CD4-positive, alpha-beta T cell treated with Interleukin-6 for 4 hours (primary cell): ENCODE measurements around the gene PAAF1.
"Not testable (repeated sequence)": the region's sequence is repeated elsewhere in the genome, so short reads cannot be mapped to it uniquely, and the experiment has no call there.

Experiments
- DNase-seq: peaks from one replicate; pipeline ENCODE4 v3.0.0-alpha.2; 2020; ENCODE audit warnings: mixed read lengths

PAAF1 gene, protein sequence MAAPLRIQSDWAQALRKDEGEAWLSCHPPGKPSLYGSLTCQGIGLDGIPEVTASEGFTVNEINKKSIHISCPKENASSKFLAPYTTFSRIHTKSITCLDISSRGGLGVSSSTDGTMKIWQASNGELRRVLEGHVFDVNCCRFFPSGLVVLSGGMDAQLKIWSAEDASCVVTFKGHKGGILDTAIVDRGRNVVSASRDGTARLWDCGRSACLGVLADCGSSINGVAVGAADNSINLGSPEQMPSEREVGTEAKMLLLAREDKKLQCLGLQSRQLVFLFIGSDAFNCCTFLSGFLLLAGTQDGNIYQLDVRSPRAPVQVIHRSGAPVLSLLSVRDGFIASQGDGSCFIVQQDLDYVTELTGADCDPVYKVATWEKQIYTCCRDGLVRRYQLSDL

DNA sequence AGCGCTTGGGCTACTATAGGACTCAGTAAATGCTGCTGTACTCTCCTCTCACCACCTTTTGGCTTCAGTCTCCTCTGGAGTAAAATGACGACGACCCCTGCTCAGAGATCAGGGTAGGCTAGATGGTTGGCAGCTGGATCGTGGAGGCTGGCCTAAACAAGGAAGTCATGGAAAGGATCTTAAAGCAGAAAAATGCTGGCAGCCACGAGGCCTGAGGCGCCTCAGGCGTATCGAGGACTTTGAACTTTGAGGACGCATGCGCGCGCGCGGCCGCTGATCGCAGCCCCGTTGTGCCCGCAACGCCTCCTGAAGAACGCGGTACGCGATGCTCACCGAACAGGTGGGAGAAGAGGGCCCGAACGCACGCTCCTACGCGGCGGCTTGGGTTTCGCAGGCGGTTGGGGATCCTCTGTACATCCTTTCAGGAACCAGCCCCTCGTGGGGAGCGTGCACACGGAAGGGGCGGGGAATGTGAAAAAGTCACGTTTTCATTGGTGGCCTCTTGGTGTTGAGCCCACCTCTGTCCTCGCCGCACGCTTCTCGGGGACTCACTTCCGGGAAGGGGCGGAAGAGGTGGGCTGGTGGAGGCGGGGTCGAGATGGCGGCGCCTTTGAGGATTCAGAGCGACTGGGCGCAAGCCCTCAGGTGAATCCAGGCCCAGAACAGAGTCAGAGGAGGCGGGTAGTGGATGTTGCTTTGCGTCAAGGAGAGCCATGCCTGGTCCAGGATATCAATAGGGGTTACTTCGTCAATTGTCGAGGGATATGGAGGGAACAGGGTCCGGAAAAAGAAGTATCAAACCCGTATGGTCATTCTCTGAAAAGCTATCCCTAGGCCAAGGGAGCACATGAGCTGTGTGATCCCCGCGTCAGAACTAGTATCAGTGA lies at the start of gene PAAF1, which contains the start of gene COA4:
Gene PAAF1 (plus strand): TSS at position 576 of the 887 bp plus-strand sequence. CDS start 23 bp downstream, at position 599.
Gene COA4 (minus strand): TSS at position 423 of the 887 bp plus-strand sequence. CDS start 3,468 bp downstream, outside the sequence.
- peak; percentile 95 for DNase-seq

DNA sequence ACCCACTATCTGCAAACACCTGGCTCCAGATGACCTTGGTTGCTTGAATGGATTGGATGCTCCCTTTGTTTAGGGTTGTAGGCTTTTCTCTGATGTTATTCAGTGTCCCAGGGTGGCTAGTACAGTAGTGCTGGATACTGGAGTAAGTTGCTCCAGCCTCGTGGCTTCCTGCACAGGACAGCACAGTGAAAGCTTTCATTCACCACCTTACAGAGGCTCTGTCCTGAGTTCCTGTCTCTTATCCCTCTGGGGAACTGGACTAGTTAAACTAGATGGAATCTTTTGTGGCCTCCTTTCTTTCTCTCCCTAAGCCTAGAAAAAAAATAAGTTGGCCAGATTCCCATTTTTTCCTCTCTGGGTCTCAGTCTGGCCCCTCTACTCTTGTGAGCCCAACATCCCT lies 46.5 kb upstream of the PAAF1 start:
- DNase-seq: no peak

DNA sequence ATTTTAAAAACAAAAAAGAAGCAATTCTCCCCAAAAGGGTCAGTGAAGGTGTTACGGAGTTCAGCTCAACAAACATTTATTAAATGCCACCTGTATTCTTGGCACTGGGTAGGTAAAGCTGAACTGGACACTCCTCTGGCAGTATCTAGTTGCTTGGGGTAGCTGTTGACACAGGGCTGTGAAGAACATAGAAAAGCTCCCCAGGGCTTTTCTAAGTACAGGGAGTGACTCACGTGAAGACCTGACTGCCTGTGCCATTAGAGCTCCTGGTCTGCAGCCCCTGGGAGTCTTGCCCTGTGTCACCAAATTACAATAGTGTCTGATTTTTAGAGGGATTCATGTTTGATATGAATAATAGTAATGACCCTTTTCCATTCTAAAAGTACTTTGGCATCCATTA lies 43.7 kb upstream of the PAAF1 start:
- no peak for DNase-seq

DNA sequence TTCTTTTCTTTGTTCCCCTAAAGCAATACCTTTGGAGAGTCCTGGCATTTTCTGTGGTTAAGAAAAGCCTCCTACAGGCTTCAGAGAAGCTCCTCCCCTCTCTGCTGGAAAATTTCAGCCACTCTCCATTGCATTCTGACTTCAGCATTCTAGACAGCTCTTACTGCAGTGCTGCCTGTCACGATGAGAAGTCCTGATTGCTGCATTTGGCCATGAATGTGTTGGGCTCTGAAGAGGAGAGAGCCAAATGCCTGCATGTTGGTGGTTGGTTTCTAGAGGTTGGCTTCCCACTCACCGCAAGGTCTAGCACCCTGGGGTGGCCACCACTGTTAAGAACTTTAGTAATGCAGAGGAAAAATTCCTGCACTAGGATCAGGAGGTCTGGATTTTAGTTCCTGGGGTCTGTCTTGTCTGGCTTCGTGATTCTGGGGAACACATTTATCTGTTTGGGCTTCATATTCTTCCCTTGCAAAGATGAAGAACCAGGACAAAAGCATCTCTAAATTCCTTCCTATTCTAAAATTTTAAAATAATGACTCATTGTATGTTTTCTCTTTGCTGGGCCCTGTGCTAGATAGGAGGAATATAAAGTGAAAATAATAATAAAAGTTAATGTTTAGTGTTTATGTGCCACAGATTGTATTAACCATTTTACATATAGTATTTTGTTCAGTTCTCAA lies 38.2 kb upstream of the PAAF1 start:
- no peak for DNase-seq

DNA sequence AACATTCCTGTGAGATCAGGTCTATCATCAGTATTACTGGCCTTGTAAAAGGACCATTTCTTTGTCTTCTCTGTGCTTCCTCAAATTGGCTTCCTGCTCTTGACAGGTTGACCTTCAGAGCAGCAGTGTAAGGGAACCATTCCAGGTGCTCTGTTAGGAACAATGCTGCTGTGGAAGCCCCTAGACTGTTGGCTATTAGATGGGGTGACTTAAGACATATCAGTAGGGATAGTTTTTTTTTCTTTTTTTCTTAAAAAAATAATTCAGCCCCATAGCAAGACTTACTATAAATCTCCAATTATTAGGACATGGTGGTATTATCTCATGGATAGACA lies 37.7 kb upstream of the PAAF1 start:
- no peak for DNase-seq

DNA sequence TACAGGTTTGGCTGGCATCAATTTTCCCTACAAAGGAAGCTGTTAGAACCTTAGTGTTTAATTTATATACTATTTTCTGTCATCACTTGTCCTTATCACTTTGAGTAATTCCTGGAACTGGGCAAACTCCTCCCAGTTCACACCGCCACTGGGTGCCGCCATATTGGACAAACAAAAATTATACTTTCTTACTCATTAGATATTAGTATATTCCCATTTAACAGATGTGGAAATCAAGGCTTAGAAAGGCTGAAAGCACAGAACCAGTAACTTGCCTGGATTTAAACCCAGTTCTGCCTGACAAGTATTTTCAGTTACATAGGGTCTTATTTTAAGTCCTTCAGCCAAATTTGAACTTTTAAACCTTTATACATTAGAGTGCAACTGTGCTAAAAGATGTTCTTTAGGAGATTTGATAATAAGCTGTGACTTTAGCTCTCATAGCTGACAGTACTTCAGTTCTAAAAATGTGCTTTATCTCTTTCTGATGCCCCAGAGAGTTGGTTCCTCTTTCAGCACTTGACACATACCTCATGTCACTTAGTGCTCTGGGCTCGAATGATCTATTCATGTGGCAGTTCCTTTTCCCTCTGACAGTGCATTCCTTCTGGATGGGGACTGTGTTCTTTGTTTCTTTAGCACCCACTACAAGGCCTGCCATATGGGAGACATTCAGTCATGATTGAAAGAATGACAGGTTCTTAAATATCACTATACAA lies 25.6 kb upstream of the PAAF1 start:
- no peak for DNase-seq

DNA sequence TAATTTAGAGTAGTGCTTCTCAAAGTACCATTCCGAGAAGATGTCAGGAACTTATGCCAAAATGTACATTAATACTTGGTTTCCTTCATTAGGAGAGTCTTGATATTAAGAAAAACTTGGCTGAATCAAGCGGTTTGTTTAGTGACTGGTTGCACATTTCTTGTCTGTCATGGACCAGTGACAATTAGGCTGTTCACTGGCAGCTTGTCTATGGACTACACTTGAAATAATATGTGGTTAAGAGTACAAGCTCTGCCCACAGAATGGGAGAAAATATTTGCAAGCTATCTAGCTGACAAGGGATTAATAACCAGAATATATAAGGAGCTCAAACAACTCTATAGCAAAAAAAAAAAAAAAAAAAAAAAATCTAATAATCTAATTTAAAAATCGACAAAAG lies 24.8 kb upstream of the PAAF1 start:
- DNase-seq: no peak

DNA sequence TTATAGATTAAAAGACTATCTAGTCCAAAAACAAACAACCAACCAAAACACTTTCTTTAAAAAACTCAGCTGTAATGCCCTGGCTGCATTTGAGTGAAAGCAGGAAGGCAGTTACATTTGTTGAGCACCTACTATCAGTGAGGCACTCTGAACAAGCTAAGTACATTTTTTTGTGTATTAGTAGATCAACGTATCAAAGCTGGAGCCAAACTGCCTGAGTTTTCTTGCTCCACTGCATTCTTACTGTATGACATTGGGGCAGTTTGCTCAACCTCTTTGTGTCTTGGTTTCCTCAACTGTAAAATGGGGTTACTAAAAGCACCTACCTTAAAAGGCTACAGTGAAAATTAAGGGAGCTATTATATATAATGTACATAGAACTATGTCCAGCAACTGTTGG lies 22.1 kb upstream of the PAAF1 start:
- no peak for DNase-seq

DNA sequence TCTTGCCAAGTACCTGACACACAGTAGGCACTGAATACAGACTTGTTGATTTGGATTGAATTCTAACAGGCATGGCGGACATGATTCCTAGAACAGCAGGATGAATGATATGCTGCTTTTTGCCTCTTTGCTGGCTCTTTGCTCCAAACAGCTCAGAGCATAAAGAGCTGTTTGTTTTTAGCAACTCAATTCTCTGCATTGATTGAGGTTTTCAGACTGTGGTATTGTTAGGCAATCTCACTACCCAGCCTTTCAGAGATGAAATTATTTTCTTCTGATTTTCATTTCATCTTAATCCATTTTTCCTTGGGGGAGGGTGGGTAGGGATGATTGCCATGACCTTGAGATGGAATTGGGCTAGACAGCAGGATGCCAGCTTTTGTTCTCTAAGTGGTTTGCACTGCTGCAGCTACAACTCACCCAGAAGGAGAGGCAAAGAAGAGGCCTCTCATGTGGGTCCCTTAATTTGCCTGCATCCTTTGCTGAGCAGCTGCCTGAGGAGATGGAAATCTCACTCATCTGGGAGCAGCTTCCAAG lies 20.7 kb upstream of the PAAF1 start:
- no peak for DNase-seq

DNA sequence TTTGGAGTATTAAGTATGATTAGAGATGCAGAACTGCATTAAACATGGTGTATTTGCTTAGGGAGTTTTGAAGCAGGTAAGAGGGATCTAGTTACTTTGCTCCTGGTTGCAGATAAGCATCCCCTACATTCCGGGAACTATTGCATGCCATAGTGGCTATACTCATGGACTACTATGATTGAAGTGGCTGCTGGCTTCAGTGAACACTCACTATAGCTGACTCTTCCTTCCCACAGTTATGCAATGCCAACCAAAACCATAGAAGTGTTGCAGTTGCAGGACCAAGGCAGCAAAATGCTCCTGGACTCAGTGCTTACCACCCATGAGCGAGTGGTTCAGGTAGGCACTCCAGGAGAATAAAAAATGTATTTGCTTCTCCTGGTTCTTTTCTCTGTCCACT lies 17.1 kb upstream of the PAAF1 start:
- DNase-seq: no peak

DNA sequence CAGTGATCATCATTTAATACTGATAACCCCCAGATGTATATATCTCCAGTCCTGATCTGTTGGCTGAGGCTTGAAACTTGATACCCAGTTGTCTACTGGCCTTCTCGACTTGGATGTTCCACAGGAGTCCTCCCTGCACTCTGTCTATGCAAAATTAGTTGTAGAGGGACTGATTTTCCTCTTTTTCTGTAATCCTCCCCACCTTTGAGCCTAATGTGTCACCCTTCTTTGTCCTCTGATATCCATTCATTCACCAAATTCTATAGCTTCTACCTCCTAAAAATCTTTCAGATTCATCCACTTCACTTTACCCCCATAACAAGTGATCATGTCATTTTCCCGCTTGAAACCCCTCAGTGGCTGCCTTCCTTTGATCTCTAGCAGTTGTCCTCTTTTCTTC lies 16.6 kb upstream of the PAAF1 start:
- no peak for DNase-seq

DNA sequence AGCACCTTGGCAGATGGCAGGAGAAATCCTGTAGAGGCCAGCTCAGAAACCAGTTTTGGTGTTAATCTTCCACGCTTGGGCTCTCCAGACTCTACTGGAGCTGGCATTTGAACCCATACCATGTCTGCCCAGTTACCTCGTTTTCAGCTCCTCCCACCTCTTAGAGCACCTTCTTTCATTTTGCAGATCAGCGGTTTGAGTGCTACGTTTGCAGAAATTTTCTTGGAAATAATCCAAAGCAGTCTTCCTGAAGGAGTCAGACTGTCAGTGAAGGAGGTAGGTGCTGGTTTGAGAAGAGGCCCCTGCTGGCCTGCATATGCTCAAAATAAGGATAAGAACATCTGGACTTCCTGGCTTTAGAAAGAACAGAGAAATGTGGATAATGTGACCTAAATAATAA lies 13.8 kb upstream of the PAAF1 start:
- no peak for DNase-seq

DNA sequence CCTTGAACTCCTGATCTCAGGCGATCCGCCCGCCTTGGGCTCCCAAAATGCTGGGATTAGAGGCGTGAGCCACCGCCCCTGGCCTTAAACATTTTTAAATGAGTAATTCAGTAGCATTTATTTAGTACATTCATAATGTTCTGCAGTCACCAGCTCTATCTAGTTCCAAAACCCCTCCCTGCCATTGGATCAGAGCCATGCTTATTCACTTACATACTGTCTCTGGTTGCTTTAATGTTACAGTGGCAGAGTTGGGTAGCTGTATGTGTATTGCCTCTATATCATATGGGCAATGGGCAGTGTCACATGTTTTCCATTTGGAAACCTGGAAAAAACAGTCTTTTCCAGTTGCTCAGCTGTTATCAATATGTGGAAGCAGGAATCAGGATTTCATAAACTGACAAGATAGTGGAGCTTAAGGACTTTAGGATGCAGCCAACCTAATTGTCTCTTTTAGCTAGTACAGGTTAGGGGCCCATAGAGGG lies 10.7 kb upstream of the PAAF1 start:
- no peak for DNase-seq

DNA sequence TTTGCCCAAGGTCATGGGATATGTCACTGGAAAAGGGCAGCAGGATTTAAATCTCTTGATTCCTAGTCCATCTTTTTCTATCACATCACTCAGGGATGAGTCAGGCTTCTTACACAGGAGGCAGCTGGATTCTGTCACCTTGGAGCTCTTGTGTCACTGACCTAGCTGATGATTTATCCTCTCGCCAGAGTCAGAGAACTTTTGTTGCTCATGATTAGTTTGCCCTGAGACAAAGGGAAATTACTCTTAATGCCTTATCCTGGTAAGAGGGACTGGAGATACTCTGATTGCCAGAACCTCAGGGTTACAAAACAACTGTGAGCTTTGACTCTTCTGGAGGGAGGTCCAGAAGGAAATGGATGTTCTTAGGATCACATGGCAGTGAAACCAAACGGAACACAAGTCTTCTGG lies 10.2 kb upstream of the PAAF1 start:
- no peak for DNase-seq

DNA sequence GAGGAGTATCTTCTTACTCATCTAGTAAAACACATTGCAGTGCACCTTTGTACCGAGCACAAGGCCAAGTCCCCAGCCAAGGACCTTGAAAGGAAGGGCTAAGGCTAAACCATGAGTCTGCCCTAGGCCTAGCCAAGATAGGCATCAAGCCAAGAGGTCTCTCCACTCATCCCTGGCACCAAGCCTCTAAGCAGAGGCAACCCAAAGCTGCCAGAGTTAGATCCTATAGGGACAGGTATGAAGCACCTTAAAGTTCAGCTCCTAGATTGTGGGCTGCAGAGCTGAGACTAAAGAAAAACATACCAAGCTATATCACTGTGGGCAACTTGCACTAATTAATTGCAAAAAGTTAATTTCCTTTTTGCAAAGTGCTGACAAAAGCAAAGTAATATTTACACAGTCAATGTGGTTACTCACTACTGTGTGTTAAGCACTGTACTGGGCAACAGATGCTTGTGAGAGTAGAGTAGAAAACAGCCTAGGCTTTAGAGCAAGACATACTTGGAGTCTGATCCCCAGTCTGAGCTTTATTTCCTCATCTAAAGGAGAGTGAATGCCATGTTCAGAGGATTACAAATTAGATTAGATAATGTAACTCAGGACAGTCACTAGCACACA lies 7.4 kb upstream of the PAAF1 start:
- no peak for DNase-seq

DNA sequence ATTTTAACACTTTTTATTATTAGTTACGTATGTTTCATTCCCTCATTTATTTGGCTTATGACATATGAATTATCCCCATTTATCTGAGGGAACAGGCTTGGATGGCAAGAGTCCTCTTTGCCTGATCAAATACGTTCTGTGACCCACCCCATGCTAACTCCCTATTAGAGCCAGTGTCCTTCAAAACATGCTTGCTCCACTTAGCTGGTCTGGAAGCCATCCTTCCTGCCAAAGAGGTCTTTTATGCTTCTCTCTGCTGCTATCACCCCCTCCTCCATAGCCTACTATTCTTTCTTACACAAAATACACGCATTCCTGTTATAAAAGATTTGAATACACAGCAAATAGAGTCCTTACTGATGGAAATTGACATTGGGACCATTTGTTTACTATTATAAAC lies 6.5 kb upstream of the PAAF1 start:
- DNase-seq: no peak

DNA sequence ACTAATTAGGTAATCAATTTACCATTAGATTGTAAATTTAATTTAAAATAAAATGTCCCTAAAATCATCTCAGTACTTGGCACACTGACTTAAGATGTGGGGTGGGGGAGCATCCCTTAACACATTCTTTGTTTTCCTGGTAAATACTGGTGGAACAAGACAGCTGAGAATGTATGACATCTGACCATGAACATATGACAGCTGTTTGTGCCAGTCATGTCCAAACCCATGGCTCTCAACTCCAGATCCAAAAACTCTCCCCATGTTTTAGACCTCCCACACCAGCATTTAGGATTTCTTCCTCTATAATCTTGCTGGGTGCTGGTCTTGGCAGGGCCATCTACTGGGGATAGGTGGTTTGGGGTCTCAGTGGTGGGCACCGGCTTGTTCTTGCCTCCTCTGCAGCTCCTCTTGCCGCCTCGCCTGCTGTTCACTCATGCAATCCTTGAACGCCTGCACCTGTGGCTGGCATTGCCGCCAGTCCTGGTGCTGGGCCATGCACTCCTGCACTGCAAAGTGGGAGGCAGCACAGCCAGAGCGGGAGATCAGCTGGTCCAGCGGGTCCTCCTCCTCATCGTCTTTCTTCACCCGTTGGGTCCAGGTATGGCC lies 3.9 kb upstream of the PAAF1 start:
- no peak for DNase-seq

DNA sequence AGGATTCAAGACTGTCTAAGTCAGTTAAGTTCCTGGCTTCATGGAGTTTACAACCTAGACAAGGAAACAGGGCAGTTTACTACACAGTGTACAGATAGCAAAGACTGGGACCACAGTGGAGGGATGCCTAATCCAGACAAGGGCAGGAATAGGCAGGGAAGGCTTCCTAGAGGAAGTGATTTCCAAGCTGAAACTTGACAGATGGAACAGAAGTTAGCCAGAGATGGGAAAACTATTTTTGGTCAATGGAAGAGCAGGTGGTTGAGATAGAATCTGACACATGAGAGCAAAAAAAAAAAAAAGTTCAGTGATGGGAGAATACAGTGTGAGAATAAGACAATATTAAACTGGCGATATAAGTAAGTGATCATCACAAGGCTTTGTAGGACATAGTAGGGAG lies 1.4 kb upstream of the PAAF1 start:
- no peak for DNase-seq

DNA sequence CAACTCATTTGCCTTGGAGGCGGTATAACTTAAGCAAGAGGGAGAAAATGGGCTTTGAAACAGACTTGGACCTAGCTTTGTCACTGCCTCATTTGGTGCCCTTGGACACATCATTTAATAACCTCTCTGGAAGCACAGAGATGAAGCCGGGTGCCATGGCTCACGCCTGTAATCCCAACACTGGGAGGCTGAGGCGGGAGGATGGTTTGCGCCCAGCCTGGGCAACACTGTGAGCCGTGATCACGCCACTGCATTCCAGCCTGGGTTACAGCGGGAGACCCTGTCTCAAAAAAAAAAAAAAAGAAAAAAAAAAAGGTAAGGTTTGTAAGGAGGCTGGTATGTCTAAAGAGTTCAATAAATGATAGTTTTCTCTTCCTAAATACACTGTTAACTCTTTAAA lies 959 bp upstream of the PAAF1 start:
- DNase-seq: no peak

DNA sequence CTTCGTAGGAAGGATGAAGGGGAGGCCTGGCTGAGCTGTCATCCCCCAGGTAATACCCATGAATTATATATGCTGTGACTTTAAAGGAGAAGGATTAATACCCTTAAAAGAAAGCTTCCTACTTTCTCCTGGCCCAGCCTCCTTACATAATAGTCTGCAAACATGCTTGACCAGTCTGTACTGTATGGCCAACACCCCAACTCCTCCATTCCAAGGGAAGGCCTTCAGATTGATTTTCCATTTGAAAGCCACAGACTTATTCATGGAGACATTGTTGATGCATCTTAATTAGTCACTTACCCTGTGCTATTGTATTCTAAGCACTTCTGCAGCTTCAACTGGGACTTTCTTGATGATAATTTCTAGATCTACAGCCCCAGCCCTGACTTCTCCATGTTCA lies 2.0 kb downstream of the PAAF1 start:
- DNase-seq: no peak

DNA sequence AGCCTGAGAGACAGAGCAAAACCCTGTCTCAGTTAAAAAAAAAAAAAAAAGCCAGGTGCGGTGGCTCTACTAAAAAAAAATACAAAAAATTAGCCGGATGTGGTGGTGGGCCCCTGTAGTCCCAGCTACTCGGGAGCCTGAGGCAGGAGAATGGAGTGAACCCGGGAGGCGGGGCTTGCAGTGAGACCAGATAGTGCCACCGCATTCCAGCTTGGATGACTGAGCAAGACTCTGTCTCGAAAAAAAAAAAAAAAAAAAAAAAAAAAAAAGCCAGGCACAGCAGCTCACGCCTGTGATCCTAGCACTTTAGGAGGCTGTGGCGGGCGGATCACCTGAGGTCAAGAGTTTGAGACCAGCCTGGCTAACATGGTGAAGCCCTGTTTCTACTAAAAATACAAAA lies 3.6 kb downstream of the PAAF1 start:
- DNase-seq: not testable (repeated sequence)
